Breast epithelium (tissue), 4 donors: Measurements from ENCODE around the gene MAP4K2. TPM values are rescaled to one million over a fixed set of nuclear protein-coding genes. Genes with fewer than 3 reads are reported as not detected.
A peak's percentile ranks its signal among the peaks of the same experiment; 100 is the strongest.

Source experiments
- DNase-seq, 2 donors: peaks; one replicate each; pipeline ENCODE4 v3.0.0-alpha.2; 2019; ENCODE audit warnings: low spot score in 2 of 2
- H3K27ac ChIP-seq, 2 donors: fragments of 200-600 bp; sonication (generic) in 1 of 2; one replicate each; pipeline ENCODE4 v1.5.1; 2016 to 2019; ENCODE audit warnings: mild to moderate bottlenecking in 1 of 2
- H3K27me3 ChIP-seq, 2 donors: fragments of 200-600 bp; sonication (generic) in 1 of 2; one replicate each; pipeline versions ENCODE4 v1.5.1 to v1.6.0; 2017 to 2019; ENCODE audit warnings: control low read depth in 1 of 2, mild to moderate bottlenecking in 1 of 2
- H3K36me3 ChIP-seq: fragments of 200-600 bp; one replicate; pipeline ENCODE4 v1.5.1; 2019
- H3K4me1 ChIP-seq, 2 donors: fragments of 200-600 bp; sonication (generic); one replicate each; pipeline ENCODE4 v1.5.1; 2016 to 2019; ENCODE audit warnings: control low read depth in 1 of 2
- H3K4me3 ChIP-seq, 3 donors: fragments of 200-600 bp; sonication (generic); 1 replicate in 2 of 3; 2 replicates in 1 of 3; pipeline ENCODE4 v1.5.1; 2016 to 2019; ENCODE audit warnings: mild to moderate bottlenecking in 3 of 3, moderate library complexity in 2 of 3
- H3K9me3 ChIP-seq, 2 donors: fragments of 200-600 bp; sonication (generic) in 1 of 2; one replicate each; pipeline ENCODE4 v1.5.1; 2016 to 2019; ENCODE audit warnings: control low read depth in 1 of 2
- POLR2A ChIP-seq: fragments of 450-650 bp; IDR thresholded peaks from one replicate; pipeline ENCODE4 v1.6.1; 2016; ENCODE audit warnings: antibody characterized with exemption, mild to moderate bottlenecking, moderate library complexity
- POLR2AphosphoS5 ChIP-seq, 3 donors: sonication (generic); formaldehyde crosslinking; IDR thresholded peaks; one replicate each; pipeline ENCODE4 v1.6.1; 2017; ENCODE audit warnings: antibody characterized with exemption in 3 of 3
- intact Hi-C: fragments of 100-400 bp; cut with DNase I; formaldehyde crosslinking; loops from one replicate; pipeline ENCODE4 v1.15.1; 2023; ENCODE audit warnings: low total_unique reads
- total RNA-seq, 3 donors: library from RNA; depleted of rRNA; stranded (reverse); fragments of >200 nt; gene quantifications; one replicate each; pipeline ENCODE4 v1.1.0, GENCODE V29; 2016
- TF ChIP-seq, protein P1 (sequence below), 3 donors: fragments of 450-650 bp; IDR thresholded peaks; one replicate each; pipeline ENCODE4 v1.5.1; 2016 to 2017; ENCODE audit warnings: antibody characterized with exemption in 3 of 3, mild to moderate bottlenecking in 3 of 3, moderate library complexity in 3 of 3

MAP4K2 gene
- total RNA-seq, 3 donors from 2014 or later, result 7.7 to 16.1 (median 14.0) TPM

- Histone ChIP-seq H3K27me3 (no peaks in the 10 kb centered on the region), H3K36me3 (no peaks in the 10 kb centered on the region), H3K4me1 (peaks cover 8 to 24% of the 10 kb centered on the region in 2 donors), H3K27ac (peak within 1 kb of the TSS; percentile 94 to 96), H3K4me3 (peak within 1 kb of the TSS; percentile 24 to 82 (median 68)), H3K9me3 (no peaks in the 10 kb centered on the region)
- DNase-seq, result peak; percentile 84 to 89
- peak in 1 of 3 donors; percentile 6 for TF ChIP-seq POLR2AphosphoS5 (IDR thresholded peaks at IDR 0.05)
- TF ChIP-seq POLR2A, result no peak
- TF ChIP-seq, protein P1, sequence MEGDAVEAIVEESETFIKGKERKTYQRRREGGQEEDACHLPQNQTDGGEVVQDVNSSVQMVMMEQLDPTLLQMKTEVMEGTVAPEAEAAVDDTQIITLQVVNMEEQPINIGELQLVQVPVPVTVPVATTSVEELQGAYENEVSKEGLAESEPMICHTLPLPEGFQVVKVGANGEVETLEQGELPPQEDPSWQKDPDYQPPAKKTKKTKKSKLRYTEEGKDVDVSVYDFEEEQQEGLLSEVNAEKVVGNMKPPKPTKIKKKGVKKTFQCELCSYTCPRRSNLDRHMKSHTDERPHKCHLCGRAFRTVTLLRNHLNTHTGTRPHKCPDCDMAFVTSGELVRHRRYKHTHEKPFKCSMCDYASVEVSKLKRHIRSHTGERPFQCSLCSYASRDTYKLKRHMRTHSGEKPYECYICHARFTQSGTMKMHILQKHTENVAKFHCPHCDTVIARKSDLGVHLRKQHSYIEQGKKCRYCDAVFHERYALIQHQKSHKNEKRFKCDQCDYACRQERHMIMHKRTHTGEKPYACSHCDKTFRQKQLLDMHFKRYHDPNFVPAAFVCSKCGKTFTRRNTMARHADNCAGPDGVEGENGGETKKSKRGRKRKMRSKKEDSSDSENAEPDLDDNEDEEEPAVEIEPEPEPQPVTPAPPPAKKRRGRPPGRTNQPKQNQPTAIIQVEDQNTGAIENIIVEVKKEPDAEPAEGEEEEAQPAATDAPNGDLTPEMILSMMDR (IDR thresholded peaks at IDR 0.05), result peak in 2 of 3 donors; percentile 32 to 36
- intact Hi-C loops, result loop anchor here (1.0 to 5.0 kb wide), 2 partner anchors 33 to 53 kb away; no protein-coding TSS in a partner anchor
Observed at GRCh38 chr11:64844330-64845128, 41.5 kb upstream of the MAP4K2 start, which contains the start of gene CDC42BPG. Gene CDC42BPG, minus strand, starts transcription at chr11:64844653. Its CDS starts 84 bp downstream, at chr11:64844569.

DNA sequence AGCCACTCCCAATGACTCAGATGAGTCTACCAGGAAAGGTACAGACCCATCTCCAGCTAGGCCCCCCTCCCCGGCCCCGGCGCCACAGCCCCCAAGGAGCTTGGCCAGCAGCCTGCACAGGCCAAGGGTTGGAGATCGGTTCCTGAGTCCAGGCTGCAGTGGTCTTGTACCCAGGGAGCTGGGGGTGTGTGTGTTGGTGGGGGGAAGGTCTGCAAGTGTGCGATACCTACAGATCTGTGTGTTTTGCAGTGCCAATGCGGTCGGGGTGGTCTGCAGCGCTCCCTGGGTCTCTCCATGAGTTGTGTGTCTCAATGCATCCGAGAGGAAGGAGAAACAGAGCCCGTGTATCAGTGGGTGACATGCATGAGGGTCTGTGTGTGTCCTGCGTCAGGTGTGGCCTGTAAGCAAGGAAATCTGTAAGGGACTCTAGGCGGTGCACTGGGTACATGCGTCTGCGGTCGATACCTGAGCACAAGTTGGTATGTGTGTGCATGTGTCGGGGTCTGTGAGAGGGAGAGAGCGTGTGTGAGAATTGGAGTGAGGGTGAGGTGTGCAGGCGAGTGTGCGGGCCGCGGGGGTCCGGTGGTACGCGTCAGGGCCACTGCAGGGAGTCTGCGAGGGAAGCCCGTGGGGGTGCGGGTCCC lies 40.8 kb upstream of the MAP4K2 start:
- Histone ChIP-seq H3K27me3 (no peaks in the 10 kb centered on the region), H3K36me3 (no peaks in the 10 kb centered on the region), H3K4me1 (peaks cover under 1 to 21% of the 10 kb centered on the region in 2 donors), H3K4me3 (peak overlapping the region; percentile 24 to 82 (median 68)), H3K27ac (peak overlapping the region; percentile 94 to 96), H3K9me3 (no peaks in the 10 kb centered on the region)
- TF ChIP-seq, protein P1 (IDR thresholded peaks at IDR 0.05), result no peak
- no peak for TF ChIP-seq POLR2A
- no peak for TF ChIP-seq POLR2AphosphoS5 (IDR thresholded peaks at IDR 0.05)
- DNase-seq, result peak in 1 of 2 donors; percentile 36
- intact Hi-C loops, result loop anchor here (1.0 kb wide), 1 partner anchor 33 kb away; no protein-coding TSS in a partner anchor

- H3K9me3 ChIP-seq, result no peaks in the 10 kb centered on the region
- intact Hi-C loops, result no loop called here
- peaks cover 0 to 17% of the 10 kb centered on the region in 2 donors for H3K4me1 ChIP-seq
- peak; percentile 80 to 90 for DNase-seq
- peak overlapping the region; percentile 94 to 96 for H3K27ac ChIP-seq
- H3K27me3 ChIP-seq, result no peaks in the 10 kb centered on the region
- TF ChIP-seq, protein P1 (IDR thresholded peaks at IDR 0.05), result no peak
- no peak for TF ChIP-seq POLR2A
- TF ChIP-seq POLR2AphosphoS5 (IDR thresholded peaks at IDR 0.05), result no peak
- no peaks in the 10 kb centered on the region for H3K36me3 ChIP-seq
- H3K4me3 ChIP-seq, result peak overlapping the region in 2 of 3 donors; percentile 68 to 82
Observed at GRCh38 chr11:64842851-64843685, 40.1 kb upstream of the MAP4K2 start.

GRCh38 chr11:64842366-64842759 lies 39.3 kb upstream of the MAP4K2 start:
- no peaks in the 10 kb centered on the region for H3K9me3 ChIP-seq
- peak in 1 of 2 donors; percentile 70 for DNase-seq
- peaks cover 0 to 13% of the 10 kb centered on the region in 2 donors for H3K4me1 ChIP-seq
- H3K4me3 ChIP-seq, result peak overlapping the region in 2 of 3 donors; percentile 68 to 82
- no peaks in the 10 kb centered on the region for H3K36me3 ChIP-seq
- TF ChIP-seq POLR2A (no peak), POLR2AphosphoS5 (IDR thresholded peaks at IDR 0.05) (no peak)
- TF ChIP-seq, protein P1 (IDR thresholded peaks at IDR 0.05), result no peak
- H3K27ac ChIP-seq, result peak overlapping the region; percentile 94 to 96
- intact Hi-C loops, result no loop called here
- no peaks in the 10 kb centered on the region for H3K27me3 ChIP-seq
